Measurements from ENCODE around the gene KRT2. TPM values are rescaled to one million over a fixed set of nuclear protein-coding genes. Genes with fewer than 3 reads are reported as not detected.
A peak's percentile ranks its signal among the peaks of the same experiment; 100 is the strongest.

Gene KRT2
- total and polyA plus RNA-seq, 9 of the 15 experiments (the other 6 are each of a cell fraction or from before 2014, with no cell fraction given): 0.03 to 0.69 (median 0.07) TPM; not detected in 2

DNA sequence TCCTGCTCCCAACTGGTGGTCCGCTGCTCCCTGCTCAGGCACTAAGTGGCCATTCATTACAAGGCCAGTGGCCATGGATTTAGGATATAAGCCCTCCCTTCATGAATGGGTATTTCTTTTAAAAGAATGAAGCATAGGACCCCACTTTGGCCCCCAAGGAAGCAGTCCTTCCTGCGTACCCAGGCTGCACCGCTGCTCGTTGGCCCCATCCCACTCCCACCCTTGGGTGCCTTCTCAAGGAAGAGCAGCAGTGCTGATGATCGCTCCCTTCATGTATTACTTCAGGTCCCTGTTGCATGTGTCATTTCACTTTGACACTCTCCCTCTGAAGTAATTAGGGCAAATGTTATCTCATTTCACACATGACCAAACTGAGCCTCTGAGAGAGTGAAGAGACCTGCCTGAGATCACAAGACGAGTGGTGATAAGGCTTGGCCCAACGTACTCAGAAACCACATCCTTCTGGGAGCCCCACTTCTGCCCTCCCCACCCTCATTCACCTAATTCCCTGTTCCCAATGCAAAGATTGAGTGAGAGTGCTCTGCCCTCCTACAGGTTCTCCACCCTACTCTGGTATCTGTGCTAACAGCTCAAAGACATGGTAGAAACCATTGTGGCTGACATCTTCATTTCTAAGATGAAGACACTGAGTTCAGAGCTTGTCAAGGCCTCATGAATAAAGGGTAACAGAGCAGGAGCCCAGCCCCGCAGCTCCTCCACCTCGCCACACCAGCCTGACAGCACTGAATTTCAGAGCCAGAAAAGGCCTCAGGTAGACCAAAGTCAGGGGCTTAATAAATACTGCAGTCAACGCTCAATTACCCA lies 10.3 kb upstream of the KRT2 start (continued):
- TF ChIP-seq PBX2 (CRISPR knock-in tag; IDR thresholded peaks at IDR 0.05; ENCODE audit: low read depth): no peak
- peak; percentile 67; the same call in 1 of the 2 replicates for TF ChIP-seq PBX2 (tag; conservative IDR thresholded peaks at IDR 0.05; ENCODE audit: low read depth)
- no peak for TF ChIP-seq SIRT6 (IDR thresholded peaks at IDR 0.05; ENCODE audit: low read depth, low read length)
- no peak for TF ChIP-seq NFRKB (IDR thresholded peaks at IDR 0.05; ENCODE audit: low read depth)
- no peak for TF ChIP-seq KAT2B (IDR thresholded peaks at IDR 0.05; ENCODE audit: low read depth, low read length)
- no peak; the same call in 1 of the 2 replicates for TF ChIP-seq E2F3 (CRISPR knock-in tag; IDR thresholded peaks at IDR 0.05)
- peak; percentile 84 for TF ChIP-seq NUFIP1 (IDR thresholded peaks at IDR 0.05; ENCODE audit: partially characterized antibody)
- no peak for TF ChIP-seq PREB (CRISPR knock-in tag; IDR thresholded peaks at IDR 0.05)
- TF ChIP-seq HMGN3 (IDR thresholded peaks at IDR 0.05; ENCODE audit: borderline replicate concordance, extremely low read depth, insufficient read length, low read depth, low read length): peak; percentile 78
- no peak for TF ChIP-seq BRCA1 (IDR thresholded peaks at IDR 0.05)
- TF ChIP-seq BRCA1 (CRISPR knock-in tag; IDR thresholded peaks at IDR 0.05): no peak
- TF ChIP-seq SNRNP70 (optimal IDR thresholded peaks at IDR 0.05; ENCODE audit: low read depth, low read length): no peak
- no peak for TF ChIP-seq CREBBP (IDR thresholded peaks at IDR 0.05; ENCODE audit: low read depth, low read length)
- TF ChIP-seq CREM (IDR thresholded peaks at IDR 0.05; ENCODE audit: low read depth): peak; percentile 92
- peak in 1 of 2 experiments; percentile 76; a peak in 3 of 4 replicates for TF ChIP-seq MNT (conservative IDR thresholded peaks at IDR 0.05)
- peak; percentile 90 to 94 for TF ChIP-seq FOXA3 (CRISPR knock-in tag; conservative IDR thresholded peaks at IDR 0.05 in 1 of 2, IDR thresholded peaks at IDR 0.05 in 1 of 2)
- TF ChIP-seq SRF (CRISPR knock-in tag; IDR thresholded peaks at IDR 0.05): no peak; a peak in 1 of 4 replicates
- peak; percentile 91 for TF ChIP-seq MEIS2 (IDR thresholded peaks at IDR 0.05; ENCODE audit: partially characterized antibody)
- TF ChIP-seq NR4A1 (CRISPR knock-in tag; IDR thresholded peaks at IDR 0.05): peak; percentile 18; the same call in 1 of the 2 replicates
- peak; percentile 58; the same call in 1 of the 2 replicates for TF ChIP-seq NR4A1 (tag; IDR thresholded peaks at IDR 0.05)
- peak; percentile 76; the same call in 1 of the 2 replicates for TF ChIP-seq BCOR (IDR thresholded peaks at IDR 0.05)
- TF ChIP-seq ZC3H11A (IDR thresholded peaks at IDR 0.05; ENCODE audit: low read depth, low read length): no peak

Measured in K562 (cell line).